GM12878 (cell line): Measurements from ENCODE around the gene RAB11FIP2. TPM values are rescaled to one million over a fixed set of nuclear protein-coding genes. Genes with fewer than 3 reads are reported as not detected.

Source experiments
- ATAC-seq: fragments of 200-7000 bp; cut with Tn5 transposase; 3 replicates; pipeline ENCODE4 v1.9.1; 2020; ENCODE audit warnings: mild to moderate bottlenecking, moderate library complexity
- BruUV-seq: library from RNA; stranded (reverse); fragments of 400-500 nt; replicated peaks from 2 replicates; lab custom pipeline; 2021; lab: Mats Ljungman, UMichigan
- CTCF ChIA-PET: fragments of 300-600 bp; sonication (Branson Sonifier 250); formaldehyde crosslinking; extraction: SDS; loops from one replicate; lab custom pipeline; 2021; ENCODE audit warnings: inconsistent platforms; lab: Yijun Ruan, JAX
- POLR2A ChIA-PET: fragments of 350-600 bp; formaldehyde crosslinking; extraction: SDS; loops from one replicate; lab custom pipeline; 2021; ENCODE audit warnings: inconsistent platforms; lab: Charles Lee
- RAD21 ChIA-PET: fragments of 300-600 bp; sonication (Branson Sonifier 250); formaldehyde crosslinking; loops from one replicate; lab custom pipeline; 2023; ENCODE audit warnings: antibody characterized with exemption; ENCODE audit not compliant: unreplicated experiment; lab: Charles Lee
- SMC1A ChIA-PET: fragments of 300-600 bp; sonication (Branson Sonifier 250); formaldehyde crosslinking; loops from one replicate; lab custom pipeline; 2023; ENCODE audit not compliant: unreplicated experiment, uncharacterized antibody; lab: Charles Lee
- DNase-seq: peaks from one replicate; pipeline ENCODE4 v3.0.0-alpha.2; 2011; ENCODE audit warnings: low read depth, low spot score
- FAIRE-seq: peaks from 3 replicates; lab custom pipeline; 2011; peaks lifted over from hg19 to GRCh38; lab: Jason Lieb, UNC
- H2AFZ ChIP-seq: 2 replicates; pipeline ENCODE4 v1.6.0; 2011; ENCODE audit warnings: low read depth, low read length, control low read depth; ENCODE audit not compliant: control insufficient read depth
- H3K27ac ChIP-seq: 2 replicates; pipeline ENCODE4 v1.5.1; 2011; ENCODE audit warnings: control low read depth; ENCODE audit not compliant: control insufficient read depth, insufficient read depth
- H3K27me3 ChIP-seq, 2 experiments: replicated peaks in 1 of 2; 2 replicates each; pipeline versions ENCODE4 v1.6.0 to v1.6.1; 2011; ENCODE audit warnings: low read length in 1 of 2; ENCODE audit not compliant: control insufficient read depth in 2 of 2, insufficient read depth in 2 of 2
- H3K36me3 ChIP-seq, 2 experiments: 2 replicates each; pipeline ENCODE4 v1.5.1; 2011; ENCODE audit warnings: low read length in 1 of 2; ENCODE audit not compliant: control insufficient read depth in 2 of 2, insufficient read depth in 2 of 2
- H3K4me1 ChIP-seq: 2 replicates; pipeline ENCODE4 v1.6.1; 2011; ENCODE audit warnings: mild to moderate bottlenecking, low read length, moderate library complexity, mixed read lengths; ENCODE audit not compliant: control insufficient read depth, insufficient read depth
- H3K4me2 ChIP-seq: 2 replicates; pipeline ENCODE4 v1.6.0; 2011; ENCODE audit warnings: control low read depth; ENCODE audit not compliant: control insufficient read depth, insufficient read depth
- H3K4me3 ChIP-seq: fragments of 200-600 bp; sonication (generic); 2 replicates; pipeline ENCODE4 v1.5.1; 2016
- H3K79me2 ChIP-seq: 2 replicates; pipeline ENCODE4 v1.6.0; 2011; ENCODE audit warnings: low read length; ENCODE audit not compliant: control insufficient read depth, insufficient read depth
- H3K9ac ChIP-seq: 2 replicates; pipeline ENCODE4 v1.8.0; 2011; ENCODE audit warnings: low read length, control low read depth, mixed read lengths; ENCODE audit not compliant: control insufficient read depth, insufficient read depth
- H3K9me3 ChIP-seq: replicated peaks from 3 replicates; pipeline ENCODE4 v1.5.1; 2011; ENCODE audit warnings: mild to moderate bottlenecking, low read length; ENCODE audit not compliant: control insufficient read depth, insufficient read depth
- H4K20me1 ChIP-seq: 2 replicates; pipeline ENCODE4 v1.6.0; 2011; ENCODE audit not compliant: control insufficient read depth, insufficient read depth
- ASH2L ChIP-seq: fragments of 300-600, 200-600 bp; sonication (generic); IDR thresholded peaks from 2 replicates; pipeline ENCODE4 v1.6.1; 2017; ENCODE audit warnings: low read depth, mild to moderate bottlenecking, borderline replicate concordance
- CBFB ChIP-seq: IDR thresholded peaks from 2 replicates; pipeline ENCODE4 v1.6.1; 2016; ENCODE audit warnings: antibody characterized with exemption, low read depth
- CBX3 ChIP-seq: fragments of 200-600 bp; sonication (generic); IDR thresholded peaks from 2 replicates; pipeline ENCODE4 v1.6.1; 2016; ENCODE audit warnings: low read depth, borderline replicate concordance
- CEBPB ChIP-seq, 2 experiments: fragments of 150-350 bp in 1 of 2; IDR thresholded peaks; 2 replicates each; pipeline ENCODE4 v1.6.1; 2012 to 2014; ENCODE audit warnings: low read depth in 2 of 2, low read length in 2 of 2, borderline replicate concordance in 1 of 2, inconsistent platforms in 1 of 2
- FOXM1 ChIP-seq: IDR thresholded peaks from 2 replicates; pipeline ENCODE4 v1.6.1; 2012; ENCODE audit warnings: low read depth, mild to moderate bottlenecking, inconsistent platforms, low read length, moderate library complexity
- IRF4 ChIP-seq: IDR thresholded peaks from 2 replicates; pipeline ENCODE4 v1.6.1; 2011; ENCODE audit warnings: low read depth, low read length
- POLR2A ChIP-seq: IDR thresholded peaks from 2 replicates; pipeline ENCODE4 v1.6.1; 2011; ENCODE audit warnings: low read depth, mild to moderate bottlenecking, low read length
- RCOR1 ChIP-seq: conservative IDR thresholded peaks from 2 replicates; pipeline ENCODE4 v1.6.1; 2012; ENCODE audit warnings: low read depth, low read length, improper control_type of control experiment
- RELA ChIP-seq: fragments of 450-650 bp; IDR thresholded peaks from 2 replicates; pipeline ENCODE4 v1.8.0; 2014; ENCODE audit warnings: borderline replicate concordance; ENCODE audit not compliant: partially characterized antibody
- REST ChIP-seq: IDR thresholded peaks from 2 replicates; pipeline ENCODE4 v1.6.1; 2012; ENCODE audit warnings: mild to moderate bottlenecking, low read depth, low read length
- SMC3 ChIP-seq: IDR thresholded peaks from 2 replicates; pipeline ENCODE4 v1.6.1; 2011; ENCODE audit warnings: low read length, improper control_type of control experiment, borderline replicate concordance
- STAT1 ChIP-seq: fragments of 450-650 bp; conservative IDR thresholded peaks from 2 replicates; pipeline ENCODE4 v1.6.1; 2014; ENCODE audit warnings: antibody characterized with exemption, mild to moderate bottlenecking
- TCF12 ChIP-seq: IDR thresholded peaks from 2 replicates; pipeline ENCODE4 v1.6.1; 2011; ENCODE audit warnings: low read depth, mild to moderate bottlenecking, low read length
- ZNF207 ChIP-seq: fragments of 450-650 bp; IDR thresholded peaks from 2 replicates; pipeline ENCODE4 v1.6.1; 2014; ENCODE audit warnings: antibody characterized with exemption, mild to moderate bottlenecking, borderline replicate concordance
- WGBS: methylation state at CpG from one replicate; pipeline ENCODE4 v1.1.6; 2016; ENCODE audit warnings: low lambda C conversion rate; ENCODE audit not compliant: insufficient replicate concordance, insufficient coverage; ENCODE audit errors: missing lambda C conversion rate; 5-methylcytosine and 5-hydroxymethylcytosine counted together
- in situ Hi-C: fragments of 300-500 bp; cut with MboI; formaldehyde crosslinking; loops from 9 replicates; pipeline ENCODE4 v1.14.3; 2018; ENCODE audit warnings: mixed read lengths
- intact Hi-C: fragments of 100-400 bp; cut with micrococcal nuclease; formaldehyde crosslinking; loops from one replicate; pipeline ENCODE4 v1.14.2; 2022; ENCODE audit not compliant: unreplicated experiment
- polyA plus RNA-seq, 11 experiments: library from polyadenylated mRNA; depleted of rRNA in 4 of 11; unstranded in 6 of 11; stranded (reverse) in 5 of 11; fragments of >200 nt; fragmentation: Nextera tagmentation in 4 of 11; fragmentation: Illumina TruSeq in 1 of 11; extraction: Ambion mirVana in 4 of 11; extraction: Trizol in 1 of 11; gene quantifications; 1 replicate in 1 of 11; 2 replicates in 10 of 11; pipeline versions ENCODE4 v1.2.1 to v1.2.3, GENCODE V29; 2011 to 2016; ENCODE audit warnings: inconsistent platforms in 2 of 11, missing spikeins in 2 of 11, low read depth in 1 of 11
- total RNA-seq, 4 experiments: library from RNA; depleted of rRNA in 3 of 4; stranded (reverse); fragments of >200 nt in 3 of 4; fragmentation: Illumina TruSeq in 1 of 4; extraction: Trizol in 1 of 4; gene quantifications; 2 replicates each; pipeline versions ENCODE4 v1.2.1 to v1.2.3, GENCODE V29; 2013 to 2021

The RAB11FIP2 gene
- total and polyA plus RNA-seq, 10 of the 15 experiments (the other 5 are each of a cell fraction or from before 2014, with no cell fraction given): 1.8 to 16.7 (median 4.3) TPM

- in situ Hi-C loops (no loop called here), intact Hi-C loops (no loop called here)
- POLR2A ChIA-PET: no interaction called here
- ATAC-seq (no peak), DNase-seq (no peak), FAIRE-seq (no peak)
- SMC1A ChIA-PET: no interaction called here
- Histone ChIP-seq H3K79me2 (no peaks in the 10 kb centered on the region), H3K9ac (no peak overlapping the region), H2AFZ (no peak overlapping the region), H4K20me1 (no peaks in the 10 kb centered on the region), H3K4me3 (no peak overlapping the region), H3K9me3 (no peaks in the 10 kb centered on the region), H3K4me1 (no peaks in the 10 kb centered on the region), H3K27me3 (peaks cover 1 to 6% of the 10 kb centered on the region in 2 experiments; a peak in 2 of 4 replicates), H3K36me3 (no peaks in the 10 kb centered on the region), H3K27ac (no peak overlapping the region), H3K4me2 (no peak overlapping the region)
- 43% methylated on average over 7 of the region's 7 CpGs for WGBS
- RAD21 ChIA-PET: no interaction called here
- BruUV-seq: no TSS peak
- CTCF ChIA-PET: interaction anchor here (1.1 kb wide), 1 partner anchor 8 kb away, joined by 3 read pairs; no protein-coding TSS in a partner anchor
- TF ChIP-seq POLR2A: no peak
- no peak for TF ChIP-seq CBFB
- TF ChIP-seq RCOR1: no peak
- TF ChIP-seq SMC3: no peak
- no peak for TF ChIP-seq ZNF207
- no peak for TF ChIP-seq CBX3
- no peak for TF ChIP-seq STAT1
- no peak for TF ChIP-seq REST
- no peak for TF ChIP-seq ASH2L
- TF ChIP-seq RELA: no peak
- no peak for TF ChIP-seq TCF12
- no peak for TF ChIP-seq IRF4
- TF ChIP-seq CEBPB (IDR thresholded peaks at IDR 0.05; ENCODE audit: borderline replicate concordance in 1 of 2, low read depth in 2 of 2, low read length in 2 of 2): no peak
- TF ChIP-seq FOXM1: no peak
These were observed 79.5 kb downstream of the RAB11FIP2 start for GRCh38 chr10:117967149-117967650.
